Skeletal muscle satellite cell (primary cell): ENCODE measurements around the gene PROZ. TPM values are rescaled to one million over a fixed set of nuclear protein-coding genes. Genes with fewer than 3 reads are reported as not detected.

Experiments used
- H3K27me3 ChIP-seq: 2 replicates; pipeline ENCODE4 v1.7.0; 2013; ENCODE audit warnings: low read length; ENCODE audit not compliant: control insufficient read depth, insufficient read depth
- H3K36me3 ChIP-seq: 2 replicates; pipeline ENCODE4 v1.7.0; 2013; ENCODE audit warnings: mild to moderate bottlenecking, control low read depth, low read length; ENCODE audit not compliant: insufficient read depth
- H3K4me1 ChIP-seq: 2 replicates; pipeline ENCODE4 v1.7.0; 2013; ENCODE audit warnings: low read length; ENCODE audit not compliant: control insufficient read depth, insufficient read depth
- H3K4me2 ChIP-seq: 2 replicates; pipeline ENCODE4 v1.7.0; 2013; ENCODE audit warnings: mild to moderate bottlenecking, low read length
- H3K4me3 ChIP-seq: 2 replicates; pipeline ENCODE4 v1.7.0; 2013; ENCODE audit warnings: low read length
- H3K9ac ChIP-seq: 2 replicates; pipeline ENCODE4 v1.7.0; 2013; ENCODE audit warnings: mild to moderate bottlenecking, low read depth, low read length, moderate library complexity
- H3K9me3 ChIP-seq: replicated peaks from 2 replicates; pipeline ENCODE4 v1.7.0; 2013; ENCODE audit warnings: mild to moderate bottlenecking, control low read depth, low read length
- small RNA-seq: library from RNA; depleted of rRNA; stranded (forward); fragments of <200 nt; gene quantifications from one replicate; pipeline ENCODE3, GENCODE V24; 2012

Gene PROZ

DNA sequence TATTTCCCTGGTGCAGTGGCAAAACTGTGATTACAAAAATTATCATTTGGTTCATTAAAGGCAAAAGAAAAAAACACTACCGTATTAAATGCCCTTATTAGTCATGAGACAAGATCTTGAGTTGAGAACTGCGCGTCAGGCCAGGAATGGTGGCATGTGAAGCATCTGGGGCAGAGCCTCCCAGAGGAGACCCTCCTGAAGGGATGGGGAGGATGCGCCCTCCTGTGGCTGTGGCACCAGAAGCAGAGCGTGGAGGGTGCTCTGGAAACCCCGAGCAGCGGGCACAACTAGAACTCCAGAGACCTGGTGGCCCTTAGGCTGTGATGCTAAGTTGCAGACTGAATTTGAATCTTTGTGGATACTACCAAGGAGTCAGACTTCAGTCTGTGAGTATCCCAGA lies 62.4 kb downstream of the PROZ start:
- Histone ChIP-seq H3K4me2 (no peak overlapping the region), H3K27me3 (no peaks in the 10 kb centered on the region), H3K4me3 (no peak overlapping the region), H3K36me3 (peaks cover 60% of the 10 kb centered on the region), H3K4me1 (peaks cover 17% of the 10 kb centered on the region), H3K9me3 (no peaks in the 10 kb centered on the region), H3K9ac (no peak overlapping the region)

Small RNA genes within 50 kb of the gene (small RNA-seq; reads per million reads assigned to genes)
- not detected for gene AL137002.1
